H9 (cell line): ENCODE results near the gene CFAP46. TPM values are rescaled to one million over a fixed set of nuclear protein-coding genes. Genes with fewer than 3 reads are reported as not detected.

Experiments
- DNase-seq: peaks from one replicate; pipeline ENCODE4 v3.0.0-alpha.2; 2017
- H2AFZ ChIP-seq: one replicate; pipeline ENCODE4 v1.6.1; 2013; ENCODE audit warnings: mild to moderate bottlenecking, low read length, control low read depth, moderate library complexity
- H2AK5ac ChIP-seq: 2 replicates; pipeline ENCODE4 v1.6.1; 2013; ENCODE audit warnings: low read length, control low read depth, mixed read lengths; ENCODE audit not compliant: insufficient read length
- H2BK120ac ChIP-seq: one replicate; pipeline ENCODE4 v1.6.1; 2013; ENCODE audit warnings: low read depth, mild to moderate bottlenecking, low read length, control low read depth, inconsistent platforms; ENCODE audit not compliant: poor library complexity, severe bottlenecking
- H2BK12ac ChIP-seq: 2 replicates; pipeline ENCODE4 v1.6.1; 2013; ENCODE audit warnings: low read length, control low read depth, mixed read lengths, low read depth; ENCODE audit not compliant: insufficient read length
- H2BK15ac ChIP-seq: 2 replicates; pipeline ENCODE4 v1.6.1; 2013; ENCODE audit warnings: low read depth, low read length, control low read depth
- H2BK20ac ChIP-seq: one replicate; pipeline ENCODE4 v1.6.1; 2013; ENCODE audit warnings: low read depth, mild to moderate bottlenecking, low read length, control low read depth, inconsistent platforms; ENCODE audit not compliant: poor library complexity, severe bottlenecking
- H2BK5ac ChIP-seq: 2 replicates; pipeline ENCODE4 v1.6.1; 2013; ENCODE audit warnings: low read length, control low read depth, mixed read lengths; ENCODE audit not compliant: insufficient read length
- H3K14ac ChIP-seq: 2 replicates; pipeline ENCODE4 v1.6.1; 2013; ENCODE audit warnings: low read length, control low read depth; ENCODE audit not compliant: insufficient read depth
- H3K18ac ChIP-seq: 2 replicates; pipeline ENCODE4 v1.6.1; 2013; ENCODE audit warnings: low read depth, mild to moderate bottlenecking, mixed read lengths, low read length, control low read depth; ENCODE audit not compliant: insufficient read length
- H3K23ac ChIP-seq: 2 replicates; pipeline ENCODE4 v1.6.1; 2013; ENCODE audit warnings: low read length, control low read depth, mixed read lengths, low read depth; ENCODE audit not compliant: insufficient read length
- H3K23me2 ChIP-seq: 2 replicates; pipeline ENCODE4 v1.6.1; 2013; ENCODE audit warnings: low read depth, mild to moderate bottlenecking, mixed read lengths, low read length, control low read depth; ENCODE audit not compliant: insufficient read length, poor library complexity, severe bottlenecking
- H3K27ac ChIP-seq: 2 replicates; pipeline ENCODE4 v1.5.1; 2013; ENCODE audit warnings: low read length, control low read depth, mixed read lengths, low read depth; ENCODE audit not compliant: insufficient read length
- H3K27me3 ChIP-seq: 2 replicates; pipeline ENCODE4 v1.6.1; 2013; ENCODE audit warnings: low read length, control low read depth, inconsistent platforms; ENCODE audit not compliant: insufficient read depth
- H3K4ac ChIP-seq: 2 replicates; pipeline ENCODE4 v1.6.1; 2013; ENCODE audit warnings: low read depth, mild to moderate bottlenecking, control low read depth, inconsistent platforms, low read length, moderate library complexity
- H3K4me1 ChIP-seq: 2 replicates; pipeline ENCODE4 v1.6.1; 2013; ENCODE audit warnings: low read length, control low read depth, inconsistent platforms; ENCODE audit not compliant: insufficient read depth
- H3K4me2 ChIP-seq: 2 replicates; pipeline ENCODE4 v1.6.1; 2013; ENCODE audit warnings: low read length, control low read depth, mixed read lengths; ENCODE audit not compliant: insufficient read length, insufficient read depth
- H3K56ac ChIP-seq: 2 replicates; pipeline ENCODE4 v1.6.1; 2013; ENCODE audit warnings: low read depth, mild to moderate bottlenecking, mixed read lengths, low read length, control low read depth; ENCODE audit not compliant: insufficient read length
- H3K79me1 ChIP-seq: 2 replicates; pipeline ENCODE4 v1.6.1; 2013; ENCODE audit warnings: low read depth, mild to moderate bottlenecking, moderate library complexity, low read length, control low read depth, inconsistent platforms; ENCODE audit not compliant: insufficient read depth, poor library complexity, severe bottlenecking
- H3K79me2 ChIP-seq: 2 replicates; pipeline ENCODE4 v1.6.1; 2013; ENCODE audit warnings: low read length, control low read depth, inconsistent platforms; ENCODE audit not compliant: insufficient read depth
- H3K9ac ChIP-seq: 2 replicates; pipeline ENCODE4 v1.6.1; 2013; ENCODE audit warnings: low read length, control low read depth, mixed read lengths; ENCODE audit not compliant: insufficient read length; ENCODE audit errors: extremely low read depth
- H3K9me3 ChIP-seq: one replicate; pipeline ENCODE4 v1.6.1; 2013; ENCODE audit warnings: low read depth, low read length, inconsistent platforms; ENCODE audit not compliant: control insufficient read depth
- H3T11ph ChIP-seq: one replicate; pipeline ENCODE4 v1.6.1; 2013; ENCODE audit warnings: mild to moderate bottlenecking, low read length, control low read depth, inconsistent platforms
- H4K20me1 ChIP-seq: one replicate; pipeline ENCODE4 v1.6.1; 2013; ENCODE audit not compliant: control insufficient read depth, insufficient read length, insufficient read depth
- H4K5ac ChIP-seq: 2 replicates; pipeline ENCODE4 v1.6.1; 2013; ENCODE audit warnings: low read depth, mild to moderate bottlenecking, mixed read lengths, low read length, control low read depth; ENCODE audit not compliant: insufficient read length
- H4K8ac ChIP-seq: replicated peaks from 2 replicates; pipeline ENCODE4 v1.6.1; 2013; ENCODE audit warnings: low read length, control low read depth, mixed read lengths, low read depth; ENCODE audit not compliant: insufficient read length
- H4K91ac ChIP-seq: 2 replicates; pipeline ENCODE4 v1.6.1; 2013; ENCODE audit warnings: low read depth, mild to moderate bottlenecking, moderate library complexity, mixed read lengths, low read length, control low read depth; ENCODE audit not compliant: insufficient read length
- H3K27ac Mint-ChIP-seq, 3 experiments: 2 replicates in 2 of 3; 3 replicates in 1 of 3; pipeline ENCODE4 v1.8.0; 2020 to 2021; ENCODE audit warnings: mixed read lengths in 3 of 3, mild to moderate bottlenecking in 1 of 3, moderate library complexity in 1 of 3
- H3K27me3 Mint-ChIP-seq: 2 replicates; pipeline ENCODE4 v1.8.0; 2021; ENCODE audit warnings: low read depth, mild to moderate bottlenecking, moderate library complexity, mixed read lengths
- H3K36me3 Mint-ChIP-seq, 3 experiments: 2 replicates in 2 of 3; 3 replicates in 1 of 3; pipeline ENCODE4 v1.8.0; 2020 to 2021; ENCODE audit warnings: low read depth in 3 of 3, mixed read lengths in 3 of 3; ENCODE audit not compliant: insufficient read depth in 1 of 3
- H3K4me1 Mint-ChIP-seq, 2 experiments: 2 replicates each; pipeline ENCODE4 v1.8.0; 2020; ENCODE audit warnings: mixed read lengths in 2 of 2
- H3K4me3 Mint-ChIP-seq, 2 experiments: 2 replicates in 1 of 2; 3 replicates in 1 of 2; pipeline ENCODE4 v1.8.0; 2020 to 2021; ENCODE audit warnings: mild to moderate bottlenecking in 2 of 2, mixed read lengths in 2 of 2, moderate library complexity in 1 of 2
- H3K9me3 Mint-ChIP-seq, 2 experiments: 2 replicates in 1 of 2; 3 replicates in 1 of 2; pipeline ENCODE4 v1.8.0; 2020; ENCODE audit warnings: mild to moderate bottlenecking in 2 of 2, mixed read lengths in 2 of 2, moderate library complexity in 1 of 2
- WGBS: extraction: QIAGEN DNeasy Blood & Tissue Kit; methylation state at CpG from one replicate; pipeline ENCODE4 v1.1.7; 2013; ENCODE audit warnings: missing lambda C conversion rate, low lambda C conversion rate, mixed read lengths; ENCODE audit not compliant: insufficient read length; ENCODE audit errors: extremely low coverage; 5-methylcytosine and 5-hydroxymethylcytosine counted together
- total RNA-seq: library from RNA; stranded (reverse); gene quantifications from 2 replicates; pipeline ENCODE4 v1.2.1, GENCODE V29; 2021
- TF ChIP-seq, protein P1 (sequence below): fragments of 200-600 bp; sonication (generic); conservative IDR thresholded peaks from 3 replicates; pipeline ENCODE4 v1.8.0; 2021; ENCODE audit warnings: antibody characterized with exemption, mild to moderate bottlenecking

Gene CFAP46
- total RNA-seq, 1 experiment from 2014 or later = 3.1 TPM

DNA sequence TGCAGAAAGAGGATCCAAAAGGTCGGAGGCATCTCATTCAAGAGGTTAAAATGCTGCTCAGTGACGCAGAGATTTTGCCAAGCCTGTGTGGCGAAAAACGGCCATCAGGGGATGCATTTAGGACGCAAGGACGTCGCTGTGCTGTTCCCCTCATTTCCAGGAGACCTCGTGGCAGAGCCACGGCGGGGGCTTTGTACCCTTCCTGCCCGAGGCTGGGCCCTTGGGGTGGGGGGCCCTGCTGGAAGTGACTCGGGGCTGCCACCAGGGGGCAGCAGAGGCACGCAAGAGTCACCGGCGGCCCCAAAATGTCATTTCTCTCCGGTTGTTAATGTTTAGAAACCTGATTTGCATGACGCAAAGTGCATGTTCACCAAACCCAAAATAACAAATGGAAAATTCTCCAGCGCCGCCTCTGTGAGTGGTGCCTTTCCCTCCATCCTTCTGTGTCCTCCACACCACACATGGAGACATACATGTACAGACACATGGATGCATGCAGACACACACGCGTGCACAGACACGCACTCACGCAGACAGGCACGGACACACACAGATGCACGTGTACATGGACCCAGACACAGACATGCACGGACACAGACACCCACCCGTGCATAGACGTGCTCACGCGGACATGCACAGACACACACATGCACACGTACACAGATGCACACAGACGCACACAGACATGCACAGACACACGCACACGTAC is 105.4 kb downstream of the CFAP46 start:
- peak; percentile 60 for DNase-seq

More for the DNA sequence above, 105.4 kb downstream of the CFAP46 start:
- no peak overlapping the region for H3K56ac ChIP-seq
- no peak overlapping the region for H3K18ac ChIP-seq
- no peaks in the 10 kb centered on the region for H3K23me2 ChIP-seq
- peak overlapping the region in 1 of 2 experiments; percentile 47; a peak in 1 of 5 replicates for H3K4me3 Mint-ChIP-seq
- peaks cover 9% of the 10 kb centered on the region for H3K27me3 Mint-ChIP-seq
- H3K9me3 Mint-ChIP-seq = peaks cover 4 to 11% of the 10 kb centered on the region in 2 experiments
- H2BK15ac ChIP-seq = no peak overlapping the region
- H4K20me1 ChIP-seq = no peaks in the 10 kb centered on the region
- H4K91ac ChIP-seq = no peak overlapping the region
- no peak overlapping the region for H4K5ac ChIP-seq
- no peak overlapping the region for H2AFZ ChIP-seq
- H4K8ac ChIP-seq = no peak overlapping the region
- peak overlapping the region in 1 of 3 experiments; percentile 43; a peak in 1 of 7 replicates for H3K27ac Mint-ChIP-seq
- no peak overlapping the region for H3T11ph ChIP-seq
- H2BK20ac ChIP-seq = no peak overlapping the region
- H3K14ac ChIP-seq = no peak overlapping the region
- no peak overlapping the region for H3K9ac ChIP-seq
- H3K27ac ChIP-seq = no peak overlapping the region
- H2BK120ac ChIP-seq = no peak overlapping the region
- H3K4me2 ChIP-seq = no peak overlapping the region
- no peak overlapping the region for H3K23ac ChIP-seq
- no peak overlapping the region for H3K4ac ChIP-seq
- no peaks in the 10 kb centered on the region for H3K27me3 ChIP-seq
- no peaks in the 10 kb centered on the region for H3K79me1 ChIP-seq
- H2AK5ac ChIP-seq = no peak overlapping the region
- H3K9me3 ChIP-seq = peaks cover under 1% of the 10 kb centered on the region
- H3K4me1 ChIP-seq = no peaks in the 10 kb centered on the region
- TF ChIP-seq, protein P1, sequence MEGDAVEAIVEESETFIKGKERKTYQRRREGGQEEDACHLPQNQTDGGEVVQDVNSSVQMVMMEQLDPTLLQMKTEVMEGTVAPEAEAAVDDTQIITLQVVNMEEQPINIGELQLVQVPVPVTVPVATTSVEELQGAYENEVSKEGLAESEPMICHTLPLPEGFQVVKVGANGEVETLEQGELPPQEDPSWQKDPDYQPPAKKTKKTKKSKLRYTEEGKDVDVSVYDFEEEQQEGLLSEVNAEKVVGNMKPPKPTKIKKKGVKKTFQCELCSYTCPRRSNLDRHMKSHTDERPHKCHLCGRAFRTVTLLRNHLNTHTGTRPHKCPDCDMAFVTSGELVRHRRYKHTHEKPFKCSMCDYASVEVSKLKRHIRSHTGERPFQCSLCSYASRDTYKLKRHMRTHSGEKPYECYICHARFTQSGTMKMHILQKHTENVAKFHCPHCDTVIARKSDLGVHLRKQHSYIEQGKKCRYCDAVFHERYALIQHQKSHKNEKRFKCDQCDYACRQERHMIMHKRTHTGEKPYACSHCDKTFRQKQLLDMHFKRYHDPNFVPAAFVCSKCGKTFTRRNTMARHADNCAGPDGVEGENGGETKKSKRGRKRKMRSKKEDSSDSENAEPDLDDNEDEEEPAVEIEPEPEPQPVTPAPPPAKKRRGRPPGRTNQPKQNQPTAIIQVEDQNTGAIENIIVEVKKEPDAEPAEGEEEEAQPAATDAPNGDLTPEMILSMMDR = peak; percentile 99
- H3K4me1 Mint-ChIP-seq = peaks cover 0 to 4% of the 10 kb centered on the region in 2 experiments; a peak in 1 of 4 replicates
- H2BK5ac ChIP-seq = no peak overlapping the region
- H2BK12ac ChIP-seq = no peak overlapping the region
- H3K36me3 Mint-ChIP-seq = peaks cover under 1 to 3% (median under 1%) of the 10 kb centered on the region in 3 experiments; a peak in 4 of 7 replicates
- H3K79me2 ChIP-seq = no peaks in the 10 kb centered on the region
- no CpG with 5 or more reads among the region's 34 CpGs for WGBS
